ENCODE measurements around the gene GJD4.

Gene GJD4

GRCh38 chr10:35650894-35651293 lies 45.8 kb downstream of the GJD4 start:
- Histone ChIP-seq H3K4me1 (ENCODE audit: control insufficient read depth, insufficient read depth, low read length) (no peaks in the 10 kb centered on the region), H3K9ac (ENCODE audit: low read length) (no peak overlapping the region), H3K27me3 (ENCODE audit: control insufficient read depth, insufficient read depth, low read length) (no peaks in the 10 kb centered on the region), H3K4me3 (ENCODE audit: low read length) (no peak overlapping the region), H3K27ac (ENCODE audit: low read depth, low read length) (no peak overlapping the region), H3K36me3 (ENCODE audit: control insufficient read depth, insufficient read depth, low read length) (no peaks in the 10 kb centered on the region)

GRCh38 chr10:35652824-35653223 lies 47.7 kb downstream of the GJD4 start:
- no peaks in the 10 kb centered on the region for H3K27me3 ChIP-seq (ENCODE audit: control insufficient read depth, insufficient read depth, low read length)
- H3K9ac ChIP-seq (ENCODE audit: low read length): no peak overlapping the region
- no peaks in the 10 kb centered on the region for H3K4me1 ChIP-seq (ENCODE audit: control insufficient read depth, insufficient read depth, low read length)
- no peak overlapping the region for H3K27ac ChIP-seq (ENCODE audit: low read depth, low read length)
- no peak overlapping the region for H3K4me3 ChIP-seq (ENCODE audit: low read length)
- no peaks in the 10 kb centered on the region for H3K36me3 ChIP-seq (ENCODE audit: control insufficient read depth, insufficient read depth, low read length)

- Histone ChIP-seq H3K27ac (ENCODE audit: low read depth, low read length) (no peak overlapping the region), H3K4me3 (ENCODE audit: low read length) (no peak overlapping the region), H3K4me1 (ENCODE audit: control insufficient read depth, insufficient read depth, low read length) (peaks cover 6% of the 10 kb centered on the region), H3K36me3 (ENCODE audit: control insufficient read depth, insufficient read depth, low read length) (no peaks in the 10 kb centered on the region), H3K27me3 (ENCODE audit: control insufficient read depth, insufficient read depth, low read length) (no peaks in the 10 kb centered on the region), H3K9ac (ENCODE audit: low read length) (no peak overlapping the region)
Measured at GRCh38 chr10:35657621-35658020, 52.5 kb downstream of the GJD4 start.
